Mucosa of rectum (tissue), 2 donors: ENCODE measurements around the gene INPP4B.

Source experiments
- H3K27ac ChIP-seq, 2 donors: one replicate each; pipeline ENCODE4 v1.7.0; 2013; ENCODE audit warnings: inconsistent platforms in 2 of 2, low read depth in 2 of 2, low read length in 2 of 2
- H3K27me3 ChIP-seq, 2 donors: one replicate each; pipeline ENCODE4 v1.7.0; 2013; ENCODE audit warnings: low read length in 2 of 2; ENCODE audit not compliant: control insufficient read depth in 2 of 2, insufficient read depth in 2 of 2
- H3K36me3 ChIP-seq, 2 donors: one replicate each; pipeline ENCODE4 v1.7.0; 2013; ENCODE audit warnings: low read length in 2 of 2; ENCODE audit not compliant: control insufficient read depth in 2 of 2, insufficient read depth in 2 of 2
- H3K4me1 ChIP-seq, 2 donors: one replicate each; pipeline ENCODE4 v1.7.0; 2013; ENCODE audit warnings: low read length in 2 of 2, mild to moderate bottlenecking in 1 of 2; ENCODE audit not compliant: control insufficient read depth in 2 of 2, insufficient read depth in 2 of 2
- H3K4me3 ChIP-seq, 2 donors: one replicate each; pipeline ENCODE4 v1.7.0; 2013; ENCODE audit warnings: low read length in 2 of 2
- H3K9ac ChIP-seq, 2 donors: one replicate each; pipeline ENCODE4 v1.7.0; 2013; ENCODE audit warnings: low read length in 2 of 2, low read depth in 1 of 2, mild to moderate bottlenecking in 1 of 2
- H3K9me3 ChIP-seq, 2 donors: one replicate each; pipeline ENCODE4 v1.7.0; 2013; ENCODE audit warnings: low read length in 2 of 2; ENCODE audit not compliant: control insufficient read depth in 2 of 2
- donor health status: healthy.
- donor health status: Normal muscosa, but diverticular disease.

INPP4B gene

GRCh38 chr4:142378179-142378578, 467.9 kb downstream of the INPP4B start:
- Histone ChIP-seq H3K4me1 (no peaks in the 10 kb centered on the region), H3K27ac (no peak overlapping the region), H3K9ac (no peak overlapping the region), H3K36me3 (no peaks in the 10 kb centered on the region), H3K27me3 (no peaks in the 10 kb centered on the region), H3K9me3 (no peaks in the 10 kb centered on the region), H3K4me3 (no peak overlapping the region)

GRCh38 chr4:142377342-142378091, 468.6 kb downstream of the INPP4B start:
- no peaks in the 10 kb centered on the region for H3K27me3 ChIP-seq
- H3K9ac ChIP-seq, result no peak overlapping the region
- no peak overlapping the region for H3K4me3 ChIP-seq
- H3K4me1 ChIP-seq, result no peaks in the 10 kb centered on the region
- H3K27ac ChIP-seq, result no peak overlapping the region
- no peaks in the 10 kb centered on the region for H3K36me3 ChIP-seq
- no peaks in the 10 kb centered on the region for H3K9me3 ChIP-seq

GRCh38 chr4:142376204-142376603, 469.9 kb downstream of the INPP4B start:
- no peaks in the 10 kb centered on the region for H3K36me3 ChIP-seq
- no peaks in the 10 kb centered on the region for H3K4me1 ChIP-seq
- H3K9me3 ChIP-seq, result no peaks in the 10 kb centered on the region
- H3K9ac ChIP-seq, result no peak overlapping the region
- H3K27ac ChIP-seq, result no peak overlapping the region
- H3K4me3 ChIP-seq, result no peak overlapping the region
- no peaks in the 10 kb centered on the region for H3K27me3 ChIP-seq

- Histone ChIP-seq H3K9me3 (no peaks in the 10 kb centered on the region), H3K4me3 (no peak overlapping the region), H3K9ac (no peak overlapping the region), H3K27me3 (no peaks in the 10 kb centered on the region), H3K4me1 (no peaks in the 10 kb centered on the region), H3K27ac (no peak overlapping the region), H3K36me3 (no peaks in the 10 kb centered on the region)
These were observed 472.5 kb downstream of the INPP4B start for GRCh38 chr4:142373610-142374009.

- no peaks in the 10 kb centered on the region for H3K9me3 ChIP-seq
- H3K4me3 ChIP-seq, result no peak overlapping the region
- H3K4me1 ChIP-seq, result no peaks in the 10 kb centered on the region
- H3K36me3 ChIP-seq, result no peaks in the 10 kb centered on the region
- no peaks in the 10 kb centered on the region for H3K27me3 ChIP-seq
- no peak overlapping the region for H3K9ac ChIP-seq
- H3K27ac ChIP-seq, result no peak overlapping the region
These were observed 473.4 kb downstream of the INPP4B start for GRCh38 chr4:142372530-142373260.

GRCh38 chr4:142369141-142369540, 477.0 kb downstream of the INPP4B start:
- H3K27ac ChIP-seq, result no peak overlapping the region
- no peak overlapping the region for H3K4me3 ChIP-seq
- H3K9ac ChIP-seq, result no peak overlapping the region
- H3K9me3 ChIP-seq, result no peaks in the 10 kb centered on the region
- H3K4me1 ChIP-seq, result no peaks in the 10 kb centered on the region
- H3K27me3 ChIP-seq, result no peaks in the 10 kb centered on the region
- no peaks in the 10 kb centered on the region for H3K36me3 ChIP-seq

GRCh38 chr4:142367418-142368180, 478.5 kb downstream of the INPP4B start:
- H3K27ac ChIP-seq, result no peak overlapping the region
- no peaks in the 10 kb centered on the region for H3K9me3 ChIP-seq

GRCh38 chr4:142366769-142367181, 479.3 kb downstream of the INPP4B start:
- H3K36me3 ChIP-seq, result no peaks in the 10 kb centered on the region
- H3K9ac ChIP-seq, result no peak overlapping the region
- no peak overlapping the region for H3K4me3 ChIP-seq
- H3K27ac ChIP-seq, result no peak overlapping the region
- no peaks in the 10 kb centered on the region for H3K4me1 ChIP-seq
- no peaks in the 10 kb centered on the region for H3K9me3 ChIP-seq
- H3K27me3 ChIP-seq, result no peaks in the 10 kb centered on the region

More at GRCh38 chr4:142367418-142368180, 478.5 kb downstream of the INPP4B start:
- H3K9ac ChIP-seq, result no peak overlapping the region
- H3K4me3 ChIP-seq, result no peak overlapping the region
- no peaks in the 10 kb centered on the region for H3K4me1 ChIP-seq
- no peaks in the 10 kb centered on the region for H3K36me3 ChIP-seq
- H3K27me3 ChIP-seq, result no peaks in the 10 kb centered on the region

- no peak overlapping the region for H3K9ac ChIP-seq
- H3K27ac ChIP-seq, result no peak overlapping the region
- no peaks in the 10 kb centered on the region for H3K27me3 ChIP-seq
- H3K36me3 ChIP-seq, result no peaks in the 10 kb centered on the region
- H3K4me3 ChIP-seq, result no peak overlapping the region
- no peaks in the 10 kb centered on the region for H3K4me1 ChIP-seq
- H3K9me3 ChIP-seq, result no peaks in the 10 kb centered on the region
These were observed 480.7 kb downstream of the INPP4B start for GRCh38 chr4:142365391-142365790.

GRCh38 chr4:142363686-142364085, 482.4 kb downstream of the INPP4B start:
- H3K4me3 ChIP-seq, result no peak overlapping the region
- H3K4me1 ChIP-seq, result no peaks in the 10 kb centered on the region
- no peak overlapping the region for H3K9ac ChIP-seq
- no peak overlapping the region for H3K27ac ChIP-seq
- H3K27me3 ChIP-seq, result no peaks in the 10 kb centered on the region
- H3K9me3 ChIP-seq, result no peaks in the 10 kb centered on the region
- H3K36me3 ChIP-seq, result no peaks in the 10 kb centered on the region
